Measurements from ENCODE around the gene PREB. TPM values are rescaled to one million over a fixed set of nuclear protein-coding genes. Genes with fewer than 3 reads are reported as not detected.

PREB gene
- total RNA-seq, 1 experiment from 2014 or later, result 52.7 TPM

- Histone ChIP-seq H3K27ac (ENCODE audit: low read depth, low read length, poor library complexity, severe bottlenecking) (no peak overlapping the region), H3K4me3 (ENCODE audit: low read depth, low read length, poor library complexity, severe bottlenecking) (no peak overlapping the region), H3K36me3 (ENCODE audit: insufficient read depth, low read length, poor library complexity, severe bottlenecking) (no peaks in the 10 kb centered on the region), H3K9me3 (ENCODE audit: low read depth, low read length, poor library complexity, severe bottlenecking) (no peaks in the 10 kb centered on the region), H3K4me1 (ENCODE audit: insufficient read depth, low read length, poor library complexity, severe bottlenecking) (peaks cover 6% of the 10 kb centered on the region), H3K27me3 (replicated peaks; ENCODE audit: insufficient read depth, low read depth, low read length, poor library complexity) (no peaks in the 10 kb centered on the region)
- intact Hi-C loops (cut with micrococcal nuclease; ENCODE audit: unreplicated experiment), result no loop called here
- POLR2A ChIA-PET (ENCODE audit: low non-redundant PET), result no interaction called here
- CTCF ChIA-PET, result interaction anchor here (1.2 kb wide), 1 partner anchor 98 kb away, joined by 3 read pairs; no protein-coding TSS in a partner anchor
- DNase-seq (ENCODE audit: low spot score), result no peak
- TF ChIP-seq, protein P1, sequence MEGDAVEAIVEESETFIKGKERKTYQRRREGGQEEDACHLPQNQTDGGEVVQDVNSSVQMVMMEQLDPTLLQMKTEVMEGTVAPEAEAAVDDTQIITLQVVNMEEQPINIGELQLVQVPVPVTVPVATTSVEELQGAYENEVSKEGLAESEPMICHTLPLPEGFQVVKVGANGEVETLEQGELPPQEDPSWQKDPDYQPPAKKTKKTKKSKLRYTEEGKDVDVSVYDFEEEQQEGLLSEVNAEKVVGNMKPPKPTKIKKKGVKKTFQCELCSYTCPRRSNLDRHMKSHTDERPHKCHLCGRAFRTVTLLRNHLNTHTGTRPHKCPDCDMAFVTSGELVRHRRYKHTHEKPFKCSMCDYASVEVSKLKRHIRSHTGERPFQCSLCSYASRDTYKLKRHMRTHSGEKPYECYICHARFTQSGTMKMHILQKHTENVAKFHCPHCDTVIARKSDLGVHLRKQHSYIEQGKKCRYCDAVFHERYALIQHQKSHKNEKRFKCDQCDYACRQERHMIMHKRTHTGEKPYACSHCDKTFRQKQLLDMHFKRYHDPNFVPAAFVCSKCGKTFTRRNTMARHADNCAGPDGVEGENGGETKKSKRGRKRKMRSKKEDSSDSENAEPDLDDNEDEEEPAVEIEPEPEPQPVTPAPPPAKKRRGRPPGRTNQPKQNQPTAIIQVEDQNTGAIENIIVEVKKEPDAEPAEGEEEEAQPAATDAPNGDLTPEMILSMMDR (conservative IDR thresholded peaks at IDR 0.05; ENCODE audit: low read depth, low read length), result no peak
- TF ChIP-seq EZH2 (IDR thresholded peaks at IDR 0.05; ENCODE audit: borderline replicate concordance, low read depth, low read length, poor library complexity, severe bottlenecking), result no peak
- no TSS peak for BruUV-seq (replicated peaks)
Observed at GRCh38 chr2:27092696-27093429, 41.6 kb downstream of the PREB start.

GRCh38 chr2:27091746-27092695 is 42.4 kb downstream of the PREB start:
- Histone ChIP-seq H3K27me3 (replicated peaks; ENCODE audit: insufficient read depth, low read depth, low read length, poor library complexity) (no peaks in the 10 kb centered on the region), H3K27ac (ENCODE audit: low read depth, low read length, poor library complexity, severe bottlenecking) (no peak overlapping the region), H3K4me1 (ENCODE audit: insufficient read depth, low read length, poor library complexity, severe bottlenecking) (peaks cover 6% of the 10 kb centered on the region), H3K36me3 (ENCODE audit: insufficient read depth, low read length, poor library complexity, severe bottlenecking) (no peaks in the 10 kb centered on the region), H3K4me3 (ENCODE audit: low read depth, low read length, poor library complexity, severe bottlenecking) (no peak overlapping the region), H3K9me3 (ENCODE audit: low read depth, low read length, poor library complexity, severe bottlenecking) (no peaks in the 10 kb centered on the region)
- ChIA-PET CTCF (interaction anchor here (1.2 kb wide), 1 partner anchor 99 kb away, joined by 3 read pairs; no protein-coding TSS in a partner anchor), POLR2A (ENCODE audit: low non-redundant PET) (no interaction called here)
- intact Hi-C loops (cut with micrococcal nuclease; ENCODE audit: unreplicated experiment), result no loop called here
- DNase-seq (ENCODE audit: low spot score), result no peak
- no TSS peak for BruUV-seq (replicated peaks)
- TF ChIP-seq EZH2 (IDR thresholded peaks at IDR 0.05; ENCODE audit: borderline replicate concordance, low read depth, low read length, poor library complexity, severe bottlenecking), result no peak
- TF ChIP-seq, protein P1 (conservative IDR thresholded peaks at IDR 0.05; ENCODE audit: low read depth, low read length), result no peak

DNA sequence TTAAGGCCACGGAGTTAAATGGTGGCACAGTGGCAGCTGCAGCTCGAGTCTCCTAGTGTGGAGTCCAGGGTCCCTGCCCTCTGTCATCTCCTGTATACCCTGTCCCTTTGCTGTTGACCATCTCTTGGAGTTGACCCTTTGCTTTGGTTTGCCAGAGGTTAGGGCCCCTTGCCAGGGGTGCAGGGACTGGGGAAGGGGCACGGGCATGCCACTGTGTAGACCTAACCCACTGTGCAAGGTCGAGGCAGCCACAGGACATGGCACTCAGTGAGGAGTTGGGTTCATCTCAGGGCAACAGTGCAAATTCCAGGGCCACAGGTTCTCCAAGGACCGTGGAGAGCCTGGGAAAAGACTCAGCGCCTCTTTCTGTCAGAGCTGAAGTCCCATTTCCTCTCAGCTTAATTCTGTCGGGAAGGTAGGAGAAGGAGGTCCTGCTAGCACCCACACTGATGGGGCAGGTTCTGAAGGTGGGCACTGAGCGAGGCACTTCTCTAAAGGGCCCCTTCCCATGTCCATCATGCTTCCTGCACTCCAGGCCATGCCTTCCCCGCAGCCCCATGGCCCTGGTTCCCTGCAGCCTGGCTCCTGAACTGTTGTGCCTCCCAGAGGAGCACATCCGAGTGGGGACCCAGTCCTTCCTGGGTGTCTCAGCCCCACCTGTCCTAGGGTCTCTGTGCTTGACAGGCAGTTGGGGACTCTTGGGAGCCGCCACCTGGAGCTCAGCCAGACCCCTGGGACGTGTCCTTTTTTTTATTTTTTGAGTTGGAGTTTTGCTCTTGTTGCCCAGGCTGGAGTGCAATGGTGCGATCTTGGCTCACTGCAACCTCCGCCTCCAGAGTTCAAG is 45.1 kb downstream of the PREB start:
- Histone ChIP-seq H3K4me3 (ENCODE audit: low read depth, low read length, poor library complexity, severe bottlenecking) (no peak overlapping the region), H3K36me3 (ENCODE audit: insufficient read depth, low read length, poor library complexity, severe bottlenecking) (no peaks in the 10 kb centered on the region), H3K27me3 (replicated peaks; ENCODE audit: insufficient read depth, low read depth, low read length, poor library complexity) (no peaks in the 10 kb centered on the region), H3K4me1 (ENCODE audit: insufficient read depth, low read length, poor library complexity, severe bottlenecking) (peaks cover 6% of the 10 kb centered on the region), H3K27ac (ENCODE audit: low read depth, low read length, poor library complexity, severe bottlenecking) (no peak overlapping the region), H3K9me3 (ENCODE audit: low read depth, low read length, poor library complexity, severe bottlenecking) (no peaks in the 10 kb centered on the region)
- DNase-seq (ENCODE audit: low spot score), result no peak
- POLR2A ChIA-PET (ENCODE audit: low non-redundant PET), result no interaction called here
- CTCF ChIA-PET, result interaction anchor here (0.6 to 0.7 kb wide), 2 partner anchors 37 to 214 kb away, joined by 3 to 4 read pairs; no protein-coding TSS in a partner anchor
- TF ChIP-seq EZH2 (IDR thresholded peaks at IDR 0.05; ENCODE audit: borderline replicate concordance, low read depth, low read length, poor library complexity, severe bottlenecking), result no peak
- TF ChIP-seq, protein P1 (conservative IDR thresholded peaks at IDR 0.05; ENCODE audit: low read depth, low read length), result no peak
- no TSS peak for BruUV-seq (replicated peaks)
- intact Hi-C loops (cut with micrococcal nuclease; ENCODE audit: unreplicated experiment), result no loop called here

Measured in A673 (cell line).